ENCODE results near the gene NBEA.

NBEA gene

GRCh38 chr13:35648201-35648600 lies 706.1 kb downstream of the NBEA start:
- H3K4me3 ChIP-seq (ENCODE audit: insufficient read depth in 1 of 2, low read depth in 1 of 2, low read length in 2 of 2): no peak overlapping the region
- no peak overlapping the region for H2BK5ac ChIP-seq (ENCODE audit: low read depth, low read length, poor library complexity, severe bottlenecking)
- H3K23ac ChIP-seq (ENCODE audit: low read length in 2 of 2): no peak overlapping the region
- no peaks in the 10 kb centered on the region for H3K9me3 ChIP-seq (ENCODE audit: control insufficient read depth, low read length)
- H2AK5ac ChIP-seq (ENCODE audit: low read length, severe bottlenecking): no peak overlapping the region
- H3K4ac ChIP-seq (ENCODE audit: low read depth in 1 of 2, low read length in 2 of 2): no peak overlapping the region
- no peak overlapping the region for H3K4me2 ChIP-seq (ENCODE audit: low read length, poor library complexity, severe bottlenecking)
- H3K36me3 ChIP-seq (ENCODE audit: control insufficient read depth in 1 of 2, insufficient read depth in 2 of 2, low read depth in 1 of 2, low read length in 2 of 2): peaks cover 0 to 4% of the 10 kb centered on the region in 2 experiments
- DNase-seq: no peak
- no peaks in the 10 kb centered on the region for H3K27me3 ChIP-seq (ENCODE audit: control insufficient read depth in 1 of 2, insufficient read depth in 1 of 2, low read length in 2 of 2)
- no peak overlapping the region for H3K14ac ChIP-seq (ENCODE audit: low read length in 2 of 2)
- H3K27ac ChIP-seq (ENCODE audit: low read length, poor library complexity, severe bottlenecking): no peak overlapping the region
- H3K18ac ChIP-seq (ENCODE audit: low read depth in 1 of 2, low read length in 2 of 2): no peak overlapping the region
- H2BK12ac ChIP-seq (ENCODE audit: low read length in 2 of 2): no peak overlapping the region
- H4K8ac ChIP-seq (ENCODE audit: low read length): no peak overlapping the region
- WGBS: no CpG with 5 or more reads among the region's 4 CpGs
- no peaks in the 10 kb centered on the region for H3K79me1 ChIP-seq (replicated peaks; ENCODE audit: low read length, poor library complexity, severe bottlenecking)
- H2BK120ac ChIP-seq (ENCODE audit: low read depth, low read length): no peak overlapping the region
- H4K91ac ChIP-seq (ENCODE audit: low read length): no peak overlapping the region
- no peaks in the 10 kb centered on the region for H3K4me1 ChIP-seq (ENCODE audit: control insufficient read depth, insufficient read depth, low read depth, low read length)
- no peak overlapping the region for H2AFZ ChIP-seq (ENCODE audit: low read depth, low read length)
- peak overlapping the region; percentile 41 for H3K9ac ChIP-seq (ENCODE audit: low read length)
- H2BK15ac ChIP-seq (ENCODE audit: low read depth, poor library complexity, severe bottlenecking): no peak overlapping the region

- no peak overlapping the region for H3K23ac ChIP-seq (ENCODE audit: low read length in 2 of 2)
- no peak overlapping the region for H3K14ac ChIP-seq (ENCODE audit: low read length in 2 of 2)
- no peaks in the 10 kb centered on the region for H3K27me3 ChIP-seq (ENCODE audit: control insufficient read depth in 1 of 2, insufficient read depth in 1 of 2, low read length in 2 of 2)
- H3K9ac ChIP-seq (ENCODE audit: low read length): no peak overlapping the region
- H3K4ac ChIP-seq (ENCODE audit: low read depth in 1 of 2, low read length in 2 of 2): no peak overlapping the region
- 60% methylated on average over 3 of the region's 4 CpGs for WGBS
- no peak overlapping the region for H2AK5ac ChIP-seq (ENCODE audit: low read length, severe bottlenecking)
- H3K4me2 ChIP-seq (ENCODE audit: low read length, poor library complexity, severe bottlenecking): no peak overlapping the region
- no peaks in the 10 kb centered on the region for H3K9me3 ChIP-seq (ENCODE audit: control insufficient read depth, low read length)
- no peak overlapping the region for H4K91ac ChIP-seq (ENCODE audit: low read length)
- H2BK120ac ChIP-seq (ENCODE audit: low read depth, low read length): no peak overlapping the region
- no peak for DNase-seq
- no peak overlapping the region for H2BK15ac ChIP-seq (ENCODE audit: low read depth, poor library complexity, severe bottlenecking)
- H3K36me3 ChIP-seq (ENCODE audit: control insufficient read depth in 1 of 2, insufficient read depth in 2 of 2, low read depth in 1 of 2, low read length in 2 of 2): peaks cover 0 to 4% of the 10 kb centered on the region in 2 experiments
- no peak overlapping the region for H4K8ac ChIP-seq (ENCODE audit: low read length)
- no peak overlapping the region for H2AFZ ChIP-seq (ENCODE audit: low read depth, low read length)
- H3K27ac ChIP-seq (ENCODE audit: low read length, poor library complexity, severe bottlenecking): no peak overlapping the region
- H3K4me1 ChIP-seq (ENCODE audit: control insufficient read depth, insufficient read depth, low read depth, low read length): no peaks in the 10 kb centered on the region
- no peak overlapping the region for H3K4me3 ChIP-seq (ENCODE audit: insufficient read depth in 1 of 2, low read depth in 1 of 2, low read length in 2 of 2)
- no peak overlapping the region for H2BK5ac ChIP-seq (ENCODE audit: low read depth, low read length, poor library complexity, severe bottlenecking)
- H3K18ac ChIP-seq (ENCODE audit: low read depth in 1 of 2, low read length in 2 of 2): no peak overlapping the region
- H2BK12ac ChIP-seq (ENCODE audit: low read length in 2 of 2): no peak overlapping the region
- no peaks in the 10 kb centered on the region for H3K79me1 ChIP-seq (replicated peaks; ENCODE audit: low read length, poor library complexity, severe bottlenecking)
Observed at GRCh38 chr13:35649162-35649561, 707.1 kb downstream of the NBEA start.

GRCh38 chr13:35659796-35660195 lies 717.7 kb downstream of the NBEA start:
- no peak overlapping the region for H2BK5ac ChIP-seq (ENCODE audit: low read depth, low read length, poor library complexity, severe bottlenecking)
- H2BK120ac ChIP-seq (ENCODE audit: low read depth, low read length): no peak overlapping the region
- no peaks in the 10 kb centered on the region for H3K27me3 ChIP-seq (ENCODE audit: control insufficient read depth in 1 of 2, insufficient read depth in 1 of 2, low read length in 2 of 2)
- H3K9ac ChIP-seq (ENCODE audit: low read length): no peak overlapping the region
- H3K27ac ChIP-seq (ENCODE audit: low read length, poor library complexity, severe bottlenecking): no peak overlapping the region
- no peak overlapping the region for H4K91ac ChIP-seq (ENCODE audit: low read length)
- H4K8ac ChIP-seq (ENCODE audit: low read length): no peak overlapping the region
- H3K14ac ChIP-seq (ENCODE audit: low read length in 2 of 2): no peak overlapping the region
- no peak overlapping the region for H3K18ac ChIP-seq (ENCODE audit: low read depth in 1 of 2, low read length in 2 of 2)
- no peak overlapping the region for H2BK15ac ChIP-seq (ENCODE audit: low read depth, poor library complexity, severe bottlenecking)
- no peak for DNase-seq
- WGBS: 91% methylated on average over 4 of the region's 4 CpGs
- H2AFZ ChIP-seq (ENCODE audit: low read depth, low read length): no peak overlapping the region
- H3K4ac ChIP-seq (ENCODE audit: low read depth in 1 of 2, low read length in 2 of 2): no peak overlapping the region
- no peak overlapping the region for H3K4me3 ChIP-seq (ENCODE audit: insufficient read depth in 1 of 2, low read depth in 1 of 2, low read length in 2 of 2)
- no peaks in the 10 kb centered on the region for H3K79me1 ChIP-seq (replicated peaks; ENCODE audit: low read length, poor library complexity, severe bottlenecking)
- no peaks in the 10 kb centered on the region for H3K4me1 ChIP-seq (ENCODE audit: control insufficient read depth, insufficient read depth, low read depth, low read length)
- peaks cover 0 to 2% of the 10 kb centered on the region in 2 experiments for H3K36me3 ChIP-seq (ENCODE audit: control insufficient read depth in 1 of 2, insufficient read depth in 2 of 2, low read depth in 1 of 2, low read length in 2 of 2)
- H3K4me2 ChIP-seq (ENCODE audit: low read length, poor library complexity, severe bottlenecking): no peak overlapping the region
- H3K9me3 ChIP-seq (ENCODE audit: control insufficient read depth, low read length): no peaks in the 10 kb centered on the region
- H3K23ac ChIP-seq (ENCODE audit: low read length in 2 of 2): no peak overlapping the region
- H2AK5ac ChIP-seq (ENCODE audit: low read length, severe bottlenecking): no peak overlapping the region
- H2BK12ac ChIP-seq (ENCODE audit: low read length in 2 of 2): no peak overlapping the region

- Histone ChIP-seq H3K18ac (ENCODE audit: low read depth in 1 of 2, low read length in 2 of 2) (no peak overlapping the region), H3K36me3 (ENCODE audit: control insufficient read depth in 1 of 2, insufficient read depth in 2 of 2, low read depth in 1 of 2, low read length in 2 of 2) (peaks cover 0 to 2% of the 10 kb centered on the region in 2 experiments), H2BK12ac (ENCODE audit: low read length in 2 of 2) (no peak overlapping the region), H2BK15ac (ENCODE audit: low read depth, poor library complexity, severe bottlenecking) (no peak overlapping the region), H2BK120ac (ENCODE audit: low read depth, low read length) (no peak overlapping the region), H3K9ac (ENCODE audit: low read length) (no peak overlapping the region), H4K8ac (ENCODE audit: low read length) (no peak overlapping the region), H3K14ac (ENCODE audit: low read length in 2 of 2) (no peak overlapping the region), H2BK5ac (ENCODE audit: low read depth, low read length, poor library complexity, severe bottlenecking) (no peak overlapping the region), H3K9me3 (ENCODE audit: control insufficient read depth, low read length) (no peaks in the 10 kb centered on the region), H3K4ac (ENCODE audit: low read depth in 1 of 2, low read length in 2 of 2) (no peak overlapping the region), H3K27ac (ENCODE audit: low read length, poor library complexity, severe bottlenecking) (no peak overlapping the region), H4K91ac (ENCODE audit: low read length) (no peak overlapping the region), H3K4me3 (ENCODE audit: insufficient read depth in 1 of 2, low read depth in 1 of 2, low read length in 2 of 2) (no peak overlapping the region), H2AFZ (ENCODE audit: low read depth, low read length) (no peak overlapping the region), H3K27me3 (ENCODE audit: control insufficient read depth in 1 of 2, insufficient read depth in 1 of 2, low read length in 2 of 2) (no peaks in the 10 kb centered on the region), H3K4me2 (ENCODE audit: low read length, poor library complexity, severe bottlenecking) (no peak overlapping the region), H3K23ac (ENCODE audit: low read length in 2 of 2) (no peak overlapping the region), H3K79me1 (replicated peaks; ENCODE audit: low read length, poor library complexity, severe bottlenecking) (no peaks in the 10 kb centered on the region), H3K4me1 (ENCODE audit: control insufficient read depth, insufficient read depth, low read depth, low read length) (no peaks in the 10 kb centered on the region), H2AK5ac (ENCODE audit: low read length, severe bottlenecking) (no peak overlapping the region)
- whole genome bisulfite sequencing: 98% methylated on average over 7 of the region's 7 CpGs
- no peak for DNase-seq
Observed at GRCh38 chr13:35664747-35665146, 722.7 kb downstream of the NBEA start.

All from mesenchymal stem cell (in vitro differentiated cells and primary cell).